Left lung (tissue), 10 donors: ENCODE measurements around the gene ZNF782. TPM values are rescaled to one million over a fixed set of nuclear protein-coding genes. Genes with fewer than 3 reads are reported as not detected.

Experiments used
- ATAC-seq: fragments of 200-7000 bp; cut with Tn5 transposase; one replicate; pipeline ENCODE4 v1.9.1; 2020; ENCODE audit warnings: moderate library complexity
- DNase-seq, 4 donors: peaks; one replicate each; pipeline ENCODE4 v3.0.0-alpha.2; 2013 to 2020
- H3K27ac ChIP-seq, 2 donors: fragments of 200-600 bp; sonication (generic) in 1 of 2; one replicate each; pipeline versions ENCODE4 v1.5.0 to v1.8.0; 2020 to 2021
- H3K27me3 ChIP-seq, 2 donors: fragments of 200-600 bp; sonication (generic) in 1 of 2; one replicate each; pipeline versions ENCODE4 v1.5.0 to v1.8.0; 2020 to 2021
- H3K36me3 ChIP-seq, 2 donors: fragments of 200-600 bp; sonication (generic) in 1 of 2; one replicate each; pipeline versions ENCODE4 v1.5.0 to v1.8.0; 2020 to 2021
- H3K4me1 ChIP-seq, 2 donors: fragments of 200-600 bp; one replicate each; pipeline ENCODE4 v1.8.0; 2021
- H3K4me3 ChIP-seq, 2 donors: fragments of 200-600 bp; sonication (generic) in 1 of 2; one replicate each; pipeline versions ENCODE4 v1.5.0 to v1.8.0; 2020 to 2021; ENCODE audit warnings: mild to moderate bottlenecking in 1 of 2
- H3K9me3 ChIP-seq, 2 donors: fragments of 200-600 bp; sonication (generic) in 1 of 2; one replicate each; pipeline versions ENCODE4 v1.5.0 to v1.8.0; 2020 to 2021
- intact Hi-C, 2 donors: fragments of 100-400 bp; cut with DNase I; formaldehyde crosslinking; loops; one replicate each; pipeline versions ENCODE4 v1.11.2 to v1.14.2; 2022
- polyA plus RNA-seq, 6 donors: library from polyadenylated mRNA; unstranded; fragments of 120-200 nt; gene quantifications; one replicate each; pipeline ENCODE4 v1.2.1, GENCODE V29; 2013; ENCODE audit not compliant: insufficient read length in 6 of 6
- total RNA-seq, 2 donors: library from RNA; stranded (reverse); fragmentation: NEBNext Ultra II Directional; extraction: Animal tissue kit (Norgen Biotek cat#: 25700); gene quantifications; one replicate each; pipeline ENCODE4 v1.2.1, GENCODE V29; 2021
- TF ChIP-seq, protein P1 (sequence below), 2 donors: fragments of 200-600 bp; sonication (generic) in 1 of 2; IDR thresholded peaks; one replicate each; pipeline versions ENCODE4 v1.5.0 to v1.8.0; 2021; ENCODE audit warnings: antibody characterized with exemption in 2 of 2
- donor health status: DM: no; HTN: yes; CAD: no.
- donor health status: DM: no; HTN: no; CAD: no.

The ZNF782 gene
- total and polyA plus RNA-seq, 8 donors, result 3.8 to 8.7 (median 7.6) TPM

DNA sequence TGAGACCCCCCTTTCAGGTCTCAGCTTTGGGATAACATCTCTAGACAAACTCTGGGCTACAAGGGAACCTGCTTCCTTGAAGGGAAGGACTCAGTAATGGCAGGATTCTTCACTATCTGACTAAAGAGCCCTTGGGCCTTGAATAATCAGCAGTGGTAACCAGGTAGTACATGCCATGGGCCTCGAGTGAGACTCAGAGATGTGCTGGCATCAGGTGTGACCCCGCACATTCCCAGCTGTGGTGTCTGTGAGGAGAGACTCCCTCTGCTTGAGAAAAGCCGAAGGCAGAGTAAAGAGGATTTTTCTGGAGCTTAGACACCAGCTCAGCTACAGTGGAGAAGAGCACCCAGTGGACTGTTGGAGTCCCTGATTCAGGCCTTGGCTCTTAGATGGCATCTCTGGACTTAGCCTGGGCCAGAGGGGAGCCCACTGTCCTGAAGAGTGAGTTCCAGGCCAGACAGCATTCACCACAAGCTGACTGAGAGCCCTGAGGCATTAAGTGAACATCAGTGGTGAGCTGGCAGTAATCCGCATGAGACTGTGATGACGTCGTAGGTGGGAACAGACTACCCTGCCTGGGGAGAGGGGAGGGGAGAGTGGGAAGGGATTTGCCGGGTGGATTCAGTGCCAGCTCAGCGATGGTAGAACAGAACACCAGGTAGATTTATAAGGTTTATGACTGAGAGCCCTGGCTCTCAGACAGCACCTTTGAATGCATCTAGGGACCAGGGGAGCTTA is 5.3 kb upstream of the ZNF782 start:
- TF ChIP-seq, protein P1, sequence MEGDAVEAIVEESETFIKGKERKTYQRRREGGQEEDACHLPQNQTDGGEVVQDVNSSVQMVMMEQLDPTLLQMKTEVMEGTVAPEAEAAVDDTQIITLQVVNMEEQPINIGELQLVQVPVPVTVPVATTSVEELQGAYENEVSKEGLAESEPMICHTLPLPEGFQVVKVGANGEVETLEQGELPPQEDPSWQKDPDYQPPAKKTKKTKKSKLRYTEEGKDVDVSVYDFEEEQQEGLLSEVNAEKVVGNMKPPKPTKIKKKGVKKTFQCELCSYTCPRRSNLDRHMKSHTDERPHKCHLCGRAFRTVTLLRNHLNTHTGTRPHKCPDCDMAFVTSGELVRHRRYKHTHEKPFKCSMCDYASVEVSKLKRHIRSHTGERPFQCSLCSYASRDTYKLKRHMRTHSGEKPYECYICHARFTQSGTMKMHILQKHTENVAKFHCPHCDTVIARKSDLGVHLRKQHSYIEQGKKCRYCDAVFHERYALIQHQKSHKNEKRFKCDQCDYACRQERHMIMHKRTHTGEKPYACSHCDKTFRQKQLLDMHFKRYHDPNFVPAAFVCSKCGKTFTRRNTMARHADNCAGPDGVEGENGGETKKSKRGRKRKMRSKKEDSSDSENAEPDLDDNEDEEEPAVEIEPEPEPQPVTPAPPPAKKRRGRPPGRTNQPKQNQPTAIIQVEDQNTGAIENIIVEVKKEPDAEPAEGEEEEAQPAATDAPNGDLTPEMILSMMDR (IDR thresholded peaks at IDR 0.05), result no peak
- intact Hi-C loops, result loop anchor here in 1 of 2 donors (5.0 kb wide), 1 partner anchor 538 kb away; no protein-coding TSS in a partner anchor
- Histone ChIP-seq H3K27me3 (peaks cover 0 to 16% of the 10 kb centered on the region in 2 donors), H3K36me3 (no peaks in the 10 kb centered on the region), H3K4me3 (no peak overlapping the region), H3K27ac (no peak overlapping the region), H3K4me1 (peaks cover 0 to 4% of the 10 kb centered on the region in 2 donors), H3K9me3 (no peaks in the 10 kb centered on the region)
- no peak for DNase-seq
- ATAC-seq, result no peak

DNA sequence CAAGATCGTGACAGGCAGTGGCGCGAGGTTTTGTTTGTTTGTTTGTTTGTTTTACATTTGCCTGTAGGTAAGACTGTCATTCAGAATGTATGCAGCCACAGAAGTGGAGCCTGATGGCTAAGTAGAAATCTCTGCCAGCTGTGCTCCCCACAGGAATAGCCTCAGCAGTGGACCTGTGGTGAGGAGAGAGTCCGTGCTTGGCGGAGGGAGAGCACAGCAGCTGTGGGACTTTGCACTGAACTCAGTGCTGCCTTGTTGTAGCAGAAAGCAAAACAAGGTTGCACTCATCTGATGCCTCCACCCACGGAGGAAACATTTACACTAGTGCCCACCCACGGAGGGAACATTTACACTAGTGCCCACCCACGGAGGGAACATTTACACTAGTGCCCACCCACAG is 4.4 kb upstream of the ZNF782 start:
- Histone ChIP-seq H3K9me3 (no peaks in the 10 kb centered on the region), H3K27ac (no peak overlapping the region), H3K4me1 (peaks cover under 1 to 7% of the 10 kb centered on the region in 2 donors), H3K36me3 (no peaks in the 10 kb centered on the region), H3K4me3 (no peak overlapping the region), H3K27me3 (peaks cover 0 to 16% of the 10 kb centered on the region in 2 donors)
- ATAC-seq (no peak), DNase-seq (no peak)
- TF ChIP-seq, protein P1 (IDR thresholded peaks at IDR 0.05), result no peak
- intact Hi-C loops, result loop anchor here in 1 of 2 donors (5.0 kb wide), 1 partner anchor 539 kb away; no protein-coding TSS in a partner anchor

GRCh38 chr9:96858018-96858573 is 3.8 kb upstream of the ZNF782 start:
- Histone ChIP-seq H3K27me3 (peaks cover 0 to 16% of the 10 kb centered on the region in 2 donors), H3K4me3 (no peak overlapping the region), H3K9me3 (no peaks in the 10 kb centered on the region), H3K4me1 (peaks cover 6 to 13% of the 10 kb centered on the region in 2 donors), H3K36me3 (no peaks in the 10 kb centered on the region), H3K27ac (no peak overlapping the region)
- ATAC-seq (peak; percentile 7), DNase-seq (no peak)
- intact Hi-C loops, result loop anchor here in 1 of 2 donors (5.0 kb wide), 1 partner anchor 539 kb away; no protein-coding TSS in a partner anchor
- TF ChIP-seq, protein P1 (IDR thresholded peaks at IDR 0.05), result no peak

GRCh38 chr9:96856363-96857286 is 2.3 kb upstream of the ZNF782 start:
- H3K9me3 ChIP-seq, result no peaks in the 10 kb centered on the region
- H3K4me3 ChIP-seq, result no peak overlapping the region
- peak; percentile 41 to 83 (median 70) for DNase-seq
- ATAC-seq, result peak; percentile 73
- intact Hi-C loops, result loop anchor here in 1 of 2 donors (5.0 kb wide), 1 partner anchor 541 kb away; no protein-coding TSS in a partner anchor
- peaks cover 9 to 26% of the 10 kb centered on the region in 2 donors for H3K4me1 ChIP-seq
- H3K36me3 ChIP-seq, result no peaks in the 10 kb centered on the region
- TF ChIP-seq, protein P1 (IDR thresholded peaks at IDR 0.05), result peak; percentile 87 to 93
- no peak overlapping the region for H3K27ac ChIP-seq
- peaks cover 0 to 16% of the 10 kb centered on the region in 2 donors for H3K27me3 ChIP-seq
